Heart right ventricle (tissue), 16 donors: ENCODE results near the gene RSPH3. TPM values are rescaled to one million over a fixed set of nuclear protein-coding genes. Genes with fewer than 3 reads are reported as not detected.
"Not testable (repeated sequence)": the region's sequence is repeated elsewhere in the genome, so short reads cannot be mapped to it uniquely, and the experiment has no call there.

ENCODE experiments used
- ATAC-seq, 8 donors: fragments of 200-7000 bp; cut with Tn5 transposase; one replicate each; pipeline ENCODE4 v1.9.1; 2020; ENCODE audit warnings: mild to moderate bottlenecking in 8 of 8, moderate library complexity in 8 of 8, moderate number of reproducible peaks in 1 of 8
- DNase-seq, 2 donors: peaks; one replicate each; pipeline ENCODE4 v3.0.0-alpha.2; 2020
- H3K27ac ChIP-seq, 10 donors: fragments of 200-600 bp; sonication (generic) in 2 of 10; one replicate each; pipeline versions ENCODE4 v1.5.0 to v1.8.0; 2020 to 2022; ENCODE audit warnings: mild to moderate bottlenecking in 3 of 10
- H3K27me3 ChIP-seq, 7 donors: fragments of 200-600 bp; one replicate each; pipeline ENCODE4 v1.8.0; 2021 to 2022; ENCODE audit warnings: mild to moderate bottlenecking in 2 of 7
- H3K36me3 ChIP-seq, 9 donors: fragments of 200-600 bp; sonication (generic) in 1 of 9; one replicate each; pipeline versions ENCODE4 v1.5.0 to v1.8.0; 2020 to 2022; ENCODE audit warnings: mild to moderate bottlenecking in 2 of 9
- H3K4me1 ChIP-seq, 9 donors: fragments of 200-600 bp; sonication (generic) in 1 of 9; one replicate each; pipeline versions ENCODE4 v1.5.0 to v1.8.0; 2020 to 2022; ENCODE audit warnings: mild to moderate bottlenecking in 4 of 9
- H3K4me3 ChIP-seq, 10 donors: fragments of 200-600 bp; sonication (generic) in 2 of 10; one replicate each; pipeline versions ENCODE4 v1.5.0 to v1.8.0; 2020 to 2022; ENCODE audit warnings: mild to moderate bottlenecking in 7 of 10, moderate library complexity in 2 of 10
- H3K9me3 ChIP-seq, 11 donors: fragments of 200-600 bp in 10 of 11; sonication (generic) in 2 of 11; one replicate each; pipeline versions ENCODE4 v1.5.0 to v1.8.0; 2013 to 2022; ENCODE audit warnings: mild to moderate bottlenecking in 2 of 11, control low read depth in 1 of 11, moderate library complexity in 1 of 11
- CTCF ChIP-seq, 9 donors: fragments of 200-600 bp; sonication (generic) in 2 of 9; IDR thresholded peaks; one replicate each; pipeline versions ENCODE4 v1.5.0 to v1.8.0; 2021 to 2022; ENCODE audit warnings: antibody characterized with exemption in 9 of 9, mild to moderate bottlenecking in 5 of 9, moderate library complexity in 1 of 9
- WGBS, 2 donors: extraction: QIAGEN DNeasy Blood & Tissue Kit; methylation state at CpG; one replicate each; pipeline ENCODE4 v1.1.7; 2013; ENCODE audit warnings: inconsistent platforms in 1 of 2; 5-methylcytosine and 5-hydroxymethylcytosine counted together
- intact Hi-C, 10 donors: fragments of 100-400 bp; cut with DNase I; formaldehyde crosslinking; loops; one replicate each; pipeline versions ENCODE4 v1.11.1 to v1.14.2; 2022
- polyA plus RNA-seq, 2 donors: library from polyadenylated mRNA; stranded (reverse); fragments of 200-250 nt; gene quantifications; one replicate each; pipeline ENCODE4 v1.2.3, GENCODE V29; 2013
- total RNA-seq, 10 donors: library from RNA; stranded (reverse); fragmentation: NEBNext Ultra II Directional in 3 of 10; extraction: Animal tissue kit (Norgen Biotek cat#: 25700) in 3 of 10; gene quantifications; one replicate each; pipeline versions ENCODE4 v1.2.1 to v1.2.4, GENCODE V29; 2021 to 2023
- donor health status: Arrhythmogenic right ventricular cardiomyopathy.
- donor health status: ischemic (EF 13 %, LVEDD 7.1; RV severe dilation, severe dysfunction).
- donor health status: healthy with polysubstance abuse.
- donor health status: DM: no; HTN: yes; CAD: no.
- donor health status: DM: no; HTN: no; CAD: no.
- donor health status: ischemic (EF 25% LVEDD 6.9; RV normal size, moderate dysfunction).
- donor health status: ischemic (EF 25% LVEDD 5.7; RV mildly dilated, moderate dysfunction).
- donor health status: healthy.
- donor health status: DM: yes; HTN: yes; CAD: no.
- donor health status: Ischemic cardiomyopathy.
- donor health status: ischemic (EF 35%, LVEDD 5.7; RV mildly dilated, moderate dysfunction).
- donor health status: nonischemic (EF 11% LVEDD 7.7; RV severe dilation, severe dysfunction).
- donor health status: DM: yes; HTN: yes; CAD: no.
- donor health status: PGD.
- donor health status: ischemic (EF 29% LVEDD 5.4; RV normal size, mild dysfunction).
- donor health status: nonischemic (EF 23%, LVEDD 6.1; RV moderate dilation, normal function).

Gene RSPH3
- total and polyA plus RNA-seq, 12 donors = 2.3 to 11.7 (median 10.1) TPM

GRCh38 chr6:158999154-158999665 is 792 bp downstream of the RSPH3 start:
- ATAC-seq (peak; percentile 18 to 75 (median 42)), DNase-seq (no peak)
- intact Hi-C loops = no loop called here
- Histone ChIP-seq H3K36me3 (no peaks in the 10 kb centered on the region), H3K4me1 (peaks cover 4 to 44% (median 9%) of the 10 kb centered on the region in 9 donors), H3K27me3 (no peaks in the 10 kb centered on the region), H3K27ac (peak overlapping the region in 9 of 10 donors; percentile 73 to 90 (median 83)), H3K4me3 (peak overlapping the region; percentile 51 to 90 (median 74)), H3K9me3 (no peaks in the 10 kb centered on the region)
- 1 to 3% methylated on average over 24 of the region's 24 CpGs for WGBS, 2 donors
- TF ChIP-seq CTCF (IDR thresholded peaks at IDR 0.05) = no peak

- no peak for ATAC-seq
- intact Hi-C loops = no loop called here
- DNase-seq = no peak
- Histone ChIP-seq H3K4me1 (peaks cover 4 to 44% (median 9%) of the 10 kb centered on the region in 9 donors), H3K27ac (peak overlapping the region in 1 of 10 donors; percentile 19), H3K27me3 (no peaks in the 10 kb centered on the region), H3K4me3 (no peak overlapping the region), H3K36me3 (peaks cover 0 to 14% (median 0%) of the 10 kb centered on the region in 9 donors), H3K9me3 (no peaks in the 10 kb centered on the region)
- no peak for TF ChIP-seq CTCF (IDR thresholded peaks at IDR 0.05)
- 47 to 67% methylated on average over 2 of the region's 2 CpGs for WGBS, 2 donors
These were observed 3.1 kb downstream of the RSPH3 start for GRCh38 chr6:158996856-158997255.

- no peak overlapping the region for H3K4me3 ChIP-seq
- intact Hi-C loops = no loop called here
- H3K27ac ChIP-seq = no peak overlapping the region
- 95 to 96% methylated on average over 3 of the region's 3 CpGs for WGBS, 2 donors
- no peaks in the 10 kb centered on the region for H3K27me3 ChIP-seq
- DNase-seq (no peak), ATAC-seq (no peak)
- peaks cover 0 to 12% (median 5%) of the 10 kb centered on the region in 11 donors for H3K9me3 ChIP-seq
- TF ChIP-seq CTCF (IDR thresholded peaks at IDR 0.05) = no peak
- peaks cover 0 to 25% (median 0%) of the 10 kb centered on the region in 9 donors for H3K4me1 ChIP-seq
- peaks cover 0 to 14% (median 0%) of the 10 kb centered on the region in 9 donors for H3K36me3 ChIP-seq
These were observed 6.4 kb downstream of the RSPH3 start for GRCh38 chr6:158993639-158994038.

GRCh38 chr6:158991017-158991723 is 8.8 kb downstream of the RSPH3 start:
- no peaks in the 10 kb centered on the region for H3K27me3 ChIP-seq
- DNase-seq (no peak), ATAC-seq (no peak)
- H3K27ac ChIP-seq = no peak overlapping the region
- 91 to 95% methylated on average over 2 of the region's 2 CpGs for WGBS, 2 donors
- intact Hi-C loops = no loop called here
- peaks cover 0 to 14% (median 0%) of the 10 kb centered on the region in 9 donors for H3K36me3 ChIP-seq
- H3K4me3 ChIP-seq = no peak overlapping the region
- peaks cover 0 to 16% (median 0%) of the 10 kb centered on the region in 9 donors for H3K4me1 ChIP-seq
- TF ChIP-seq CTCF (IDR thresholded peaks at IDR 0.05) = no peak
- H3K9me3 ChIP-seq = peaks cover 0 to 22% (median 11%) of the 10 kb centered on the region in 11 donors

GRCh38 chr6:158989711-158990110 is 10.3 kb downstream of the RSPH3 start:
- H3K27me3 ChIP-seq, ATAC-seq, H3K27ac ChIP-seq, H3K4me1 ChIP-seq, H3K4me3 ChIP-seq, DNase-seq, intact Hi-C loops: not testable (repeated sequence)
- Histone ChIP-seq H3K9me3 (peaks cover 0 to 22% (median 11%) of the 10 kb centered on the region in 11 donors), H3K36me3 (peaks cover 0 to 16% (median 0%) of the 10 kb centered on the region in 9 donors)
- 95 to 99% methylated on average over 2 of the region's 2 CpGs for WGBS, 2 donors
